SK-N-SH (cell line): ENCODE results near the gene HES6. TPM values are rescaled to one million over a fixed set of nuclear protein-coding genes. Genes with fewer than 3 reads are reported as not detected.

Experiments
- CTCF ChIA-PET: fragments of 300-600, 350-600 bp; formaldehyde crosslinking; extraction: SDS; loops from one replicate; lab custom pipeline; 2021; lab: Yijun Ruan, JAX
- POLR2A ChIA-PET: fragments of 350-600 bp; sonication (Branson Sonifier 250); formaldehyde crosslinking; extraction: SDS; loops from one replicate; lab custom pipeline; 2020; ENCODE audit warnings: antibody characterized with exemption, inconsistent platforms; lab: Yijun Ruan, JAX
- DNase-seq: peaks from one replicate; pipeline ENCODE4 v3.0.0; 2012
- H2AFZ ChIP-seq: fragments of 200-600 bp; sonication (generic); 2 replicates; pipeline ENCODE4 v1.8.1; 2016; ENCODE audit warnings: antibody characterized with exemption, mild to moderate bottlenecking, low read depth
- H3F3A ChIP-seq: fragments of 200-600 bp; sonication (generic); replicated peaks from 2 replicates; pipeline ENCODE3; 2016; ENCODE audit warnings: antibody characterized with exemption, mild to moderate bottlenecking; ENCODE audit not compliant: insufficient read depth
- H3K27ac ChIP-seq, 2 experiments: fragments of 200-500 bp in 1 of 2; fragments of 200-600 bp in 1 of 2; sonication (Bioruptor generic) in 1 of 2; sonication (generic), shearing (Covaris generic) in 1 of 2; 2 replicates each; pipeline versions ENCODE4 v1.5.1 to v1.6.1; 2014 to 2016; ENCODE audit warnings: low read depth in 2 of 2, inconsistent platforms in 1 of 2, low read length in 1 of 2, mild to moderate bottlenecking in 1 of 2, mixed read lengths in 1 of 2
- H3K27me3 ChIP-seq: fragments of 200-600 bp; sonication (generic), shearing (Covaris generic); 2 replicates; pipeline ENCODE4 v1.6.1; 2016; ENCODE audit warnings: mixed run types; ENCODE audit not compliant: insufficient read depth
- H3K36me3 ChIP-seq, 2 experiments: fragments of 200-500 bp in 1 of 2; fragments of 200-600 bp in 1 of 2; sonication (Bioruptor generic) in 1 of 2; sonication (generic) in 1 of 2; replicated peaks in 1 of 2; 2 replicates each; pipeline versions ENCODE3 to v1.5.1; 2014 to 2016; ENCODE audit warnings: low read length in 1 of 2, mild to moderate bottlenecking in 1 of 2; ENCODE audit not compliant: insufficient read depth in 2 of 2, control insufficient read depth in 1 of 2
- H3K4me1 ChIP-seq, 2 experiments: fragments of 200-500 bp in 1 of 2; fragments of 200-600 bp in 1 of 2; sonication (Bioruptor generic) in 1 of 2; sonication (generic), shearing (Covaris generic) in 1 of 2; 2 replicates each; pipeline versions ENCODE4 v1.5.1 to v1.6.1; 2014 to 2016; ENCODE audit warnings: low read depth in 1 of 2, low read length in 1 of 2, mixed run types in 1 of 2; ENCODE audit not compliant: insufficient read depth in 2 of 2, control insufficient read depth in 1 of 2
- H3K4me2 ChIP-seq: fragments of 200-600 bp; sonication (generic), shearing (Covaris generic); 2 replicates; pipeline ENCODE4 v1.6.1; 2017; ENCODE audit warnings: mixed run types
- H3K4me3 ChIP-seq, 2 experiments: fragments of 200-500 bp in 1 of 2; fragments of 200-600 bp in 1 of 2; sonication (Bioruptor generic) in 1 of 2; sonication (generic), shearing (Covaris generic) in 1 of 2; 2 replicates each; pipeline versions ENCODE4 v1.5.1 to v1.8.1; 2014 to 2016; ENCODE audit warnings: low read depth in 2 of 2, inconsistent platforms in 1 of 2, low read length in 1 of 2, mild to moderate bottlenecking in 1 of 2, mixed read lengths in 1 of 2, moderate library complexity in 1 of 2
- H3K79me2 ChIP-seq: fragments of 200-600 bp; sonication (generic); 2 replicates; pipeline ENCODE4 v1.8.1; 2017; ENCODE audit warnings: mild to moderate bottlenecking; ENCODE audit not compliant: insufficient read depth
- H3K9ac ChIP-seq: fragments of 200-600 bp; sonication (generic); 2 replicates; pipeline ENCODE4 v1.6.1; 2017; ENCODE audit warnings: mixed run types
- H3K9me2 ChIP-seq: fragments of 200-600 bp; sonication (generic); 2 replicates; pipeline ENCODE4 v1.6.1; 2017; ENCODE audit warnings: mixed run types
- H3K9me3 ChIP-seq: fragments of 200-600 bp; sonication (generic); 2 replicates; pipeline ENCODE4 v1.6.1; 2017; ENCODE audit warnings: mixed run types, mild to moderate bottlenecking, moderate library complexity
- H4K20me1 ChIP-seq: fragments of 200-600 bp; sonication (generic); 2 replicates; pipeline ENCODE4 v1.6.1; 2017; ENCODE audit warnings: mild to moderate bottlenecking, mixed run types; ENCODE audit not compliant: insufficient read depth
- EZH2phosphoT487 ChIP-seq: fragments of 200-600 bp; sonication (generic); IDR thresholded peaks from 2 replicates; pipeline ENCODE4 v1.6.1; 2017; ENCODE audit warnings: low read depth, mixed run types, mild to moderate bottlenecking, antibody characterized with exemption, moderate library complexity, borderline replicate concordance
- FOSL2 ChIP-seq: IDR thresholded peaks from 2 replicates; pipeline ENCODE4 v1.4.0; 2012; ENCODE audit warnings: low read depth, mild to moderate bottlenecking, moderate library complexity, borderline replicate concordance
- GATA2 ChIP-seq: sonication (generic); formaldehyde crosslinking; IDR thresholded peaks from 2 replicates; pipeline ENCODE4 v1.5.0; 2020; ENCODE audit warnings: mild to moderate bottlenecking, missing genetic modification reagents
- JUND ChIP-seq: IDR thresholded peaks from 2 replicates; pipeline ENCODE4 v1.4.0; 2012
- NFIC ChIP-seq: IDR thresholded peaks from 2 replicates; pipeline ENCODE4 v1.4.0; 2012; ENCODE audit warnings: borderline replicate concordance
- NRF1 ChIP-seq: IDR thresholded peaks from 2 replicates; pipeline ENCODE4 v1.6.1; 2012; ENCODE audit warnings: low read depth, mild to moderate bottlenecking, low read length
- POLR2AphosphoS5 ChIP-seq: IDR thresholded peaks from 2 replicates; pipeline ENCODE4 v1.6.1; 2012; ENCODE audit warnings: low read depth, low read length
- RXRA ChIP-seq: IDR thresholded peaks from 2 replicates; pipeline ENCODE4 v1.4.0; 2012; ENCODE audit warnings: low read depth, mild to moderate bottlenecking, borderline replicate concordance
- SIN3A ChIP-seq: IDR thresholded peaks from 2 replicates; pipeline ENCODE4 v1.6.1; 2012; ENCODE audit warnings: low read depth, mild to moderate bottlenecking, low read length, moderate library complexity, borderline replicate concordance
- SMC3 ChIP-seq: IDR thresholded peaks from 2 replicates; pipeline ENCODE4 v1.6.1; 2012; ENCODE audit warnings: low read depth, low read length, improper control_type of control experiment
- TAF1 ChIP-seq: IDR thresholded peaks from 2 replicates; pipeline ENCODE4 v1.6.1; 2012; ENCODE audit warnings: low read depth, mild to moderate bottlenecking, low read length, moderate library complexity, borderline replicate concordance
- TEAD4 ChIP-seq: IDR thresholded peaks from 2 replicates; pipeline ENCODE4 v1.4.0; 2012; ENCODE audit warnings: mild to moderate bottlenecking, borderline replicate concordance; ENCODE audit not compliant: insufficient read depth
- YY1 ChIP-seq: IDR thresholded peaks from 2 replicates; pipeline ENCODE4 v1.4.0; 2012; ENCODE audit warnings: low read depth, mild to moderate bottlenecking
- WGBS: methylation state at CpG from one replicate; pipeline ENCODE4 v1.1.6; 2017; ENCODE audit warnings: low lambda C conversion rate; 5-methylcytosine and 5-hydroxymethylcytosine counted together
- polyA plus RNA-seq, 3 experiments: library from polyadenylated mRNA; depleted of rRNA; stranded (reverse); fragments of >200 nt; gene quantifications; 2 replicates each; pipeline ENCODE4 v1.2.3, GENCODE V29; 2012
- TF ChIP-seq, protein P1 (sequence below): IDR thresholded peaks from 2 replicates; pipeline ENCODE4 v1.4.0; 2012; ENCODE audit warnings: low read depth, borderline replicate concordance
- TF ChIP-seq, protein P2 (sequence below): IDR thresholded peaks from 2 replicates; pipeline ENCODE4 v1.4.0; 2012; ENCODE audit warnings: low read depth, borderline replicate concordance
- TF ChIP-seq, protein P3 (sequence below): IDR thresholded peaks from 2 replicates; pipeline ENCODE4 v1.4.0; 2012; ENCODE audit warnings: low read depth
- TF ChIP-seq, protein P4 (sequence below): IDR thresholded peaks from 2 replicates; pipeline ENCODE4 v1.6.1; 2012; ENCODE audit warnings: mild to moderate bottlenecking, low read depth, low read length, moderate library complexity

HES6 gene
- polyA plus RNA-seq, 1 of the 3 experiments (the other 2 are of a cell fraction): 3.6 TPM

DNA sequence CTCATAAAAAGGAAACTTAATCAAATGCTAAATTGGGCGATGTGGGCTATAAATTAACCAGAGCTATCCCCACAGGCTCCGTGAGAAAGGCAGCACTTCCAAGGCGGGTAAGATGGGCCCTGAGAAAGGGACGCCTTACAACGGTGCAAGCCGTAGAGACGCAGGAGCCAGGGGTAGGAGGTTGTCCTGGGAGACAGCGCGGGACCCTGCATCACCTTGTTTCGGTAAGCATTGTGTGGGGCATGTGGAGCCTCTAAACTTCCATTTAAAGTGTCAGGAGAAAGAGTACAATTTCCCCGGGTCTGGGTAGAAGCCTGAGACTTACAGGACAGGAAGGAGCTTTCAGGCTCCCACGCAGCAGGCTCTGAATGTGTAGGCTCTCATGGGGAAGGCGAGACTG is 49.7 kb upstream of the HES6 start:
- Histone ChIP-seq H3K36me3 (no peaks in the 10 kb centered on the region), H2AFZ (peak overlapping the region; percentile 97; the same call in 1 of the 2 replicates), H3K79me2 (peaks cover 18% of the 10 kb centered on the region; the same call in 1 of the 2 replicates), H3K4me3 (peak overlapping the region; percentile 74 to 75), H3K4me1 (peaks cover 8 to 15% of the 10 kb centered on the region in 2 experiments; a peak in 3 of 4 replicates), H3K9ac (peak overlapping the region; percentile 89; the same call in 1 of the 2 replicates), H3K4me2 (peak overlapping the region; percentile 89), H3K9me2 (no peaks in the 10 kb centered on the region), H3K27ac (0 out of 4 replicates have a peak overlapping the region, but pooled peaks of 1 of the 2 experiments have one; percentile 67), H3K9me3 (no peaks in the 10 kb centered on the region), H3K27me3 (peaks cover 6% of the 10 kb centered on the region; the same call in 1 of the 2 replicates), H4K20me1 (peaks cover 15% of the 10 kb centered on the region; the same call in 1 of the 2 replicates), H3F3A (no peaks in the 10 kb centered on the region)
- ChIA-PET POLR2A (no interaction called here), CTCF (interaction anchor here (0.7 to 3.7 kb wide), 8 partner anchors 8 to 678 kb away, joined by 3 to 18 read pairs (median 4); no protein-coding TSS in a partner anchor)
- TF ChIP-seq TEAD4 (no peak), SMC3 (no peak), EZH2phosphoT487 (no peak), FOSL2 (no peak), JUND (no peak), NRF1 (no peak), TAF1 (no peak), RXRA (no peak), POLR2AphosphoS5 (no peak), GATA2 (CRISPR knock-in tag) (no peak), SIN3A (no peak), YY1 (no peak), NFIC (no peak)
- TF ChIP-seq, protein P1, sequence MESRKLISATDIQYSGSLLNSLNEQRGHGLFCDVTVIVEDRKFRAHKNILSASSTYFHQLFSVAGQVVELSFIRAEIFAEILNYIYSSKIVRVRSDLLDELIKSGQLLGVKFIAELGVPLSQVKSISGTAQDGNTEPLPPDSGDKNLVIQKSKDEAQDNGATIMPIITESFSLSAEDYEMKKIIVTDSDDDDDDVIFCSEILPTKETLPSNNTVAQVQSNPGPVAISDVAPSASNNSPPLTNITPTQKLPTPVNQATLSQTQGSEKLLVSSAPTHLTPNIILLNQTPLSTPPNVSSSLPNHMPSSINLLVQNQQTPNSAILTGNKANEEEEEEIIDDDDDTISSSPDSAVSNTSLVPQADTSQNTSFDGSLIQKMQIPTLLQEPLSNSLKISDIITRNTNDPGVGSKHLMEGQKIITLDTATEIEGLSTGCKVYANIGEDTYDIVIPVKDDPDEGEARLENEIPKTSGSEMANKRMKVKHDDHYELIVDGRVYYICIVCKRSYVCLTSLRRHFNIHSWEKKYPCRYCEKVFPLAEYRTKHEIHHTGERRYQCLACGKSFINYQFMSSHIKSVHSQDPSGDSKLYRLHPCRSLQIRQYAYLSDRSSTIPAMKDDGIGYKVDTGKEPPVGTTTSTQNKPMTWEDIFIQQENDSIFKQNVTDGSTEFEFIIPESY: no peak
- TF ChIP-seq, protein P2, sequence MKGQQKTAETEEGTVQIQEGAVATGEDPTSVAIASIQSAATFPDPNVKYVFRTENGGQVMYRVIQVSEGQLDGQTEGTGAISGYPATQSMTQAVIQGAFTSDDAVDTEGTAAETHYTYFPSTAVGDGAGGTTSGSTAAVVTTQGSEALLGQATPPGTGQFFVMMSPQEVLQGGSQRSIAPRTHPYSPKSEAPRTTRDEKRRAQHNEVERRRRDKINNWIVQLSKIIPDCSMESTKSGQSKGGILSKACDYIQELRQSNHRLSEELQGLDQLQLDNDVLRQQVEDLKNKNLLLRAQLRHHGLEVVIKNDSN: no peak
- TF ChIP-seq, protein P3, sequence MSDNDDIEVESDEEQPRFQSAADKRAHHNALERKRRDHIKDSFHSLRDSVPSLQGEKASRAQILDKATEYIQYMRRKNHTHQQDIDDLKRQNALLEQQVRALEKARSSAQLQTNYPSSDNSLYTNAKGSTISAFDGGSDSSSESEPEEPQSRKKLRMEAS: no peak
- TF ChIP-seq, protein P4, sequence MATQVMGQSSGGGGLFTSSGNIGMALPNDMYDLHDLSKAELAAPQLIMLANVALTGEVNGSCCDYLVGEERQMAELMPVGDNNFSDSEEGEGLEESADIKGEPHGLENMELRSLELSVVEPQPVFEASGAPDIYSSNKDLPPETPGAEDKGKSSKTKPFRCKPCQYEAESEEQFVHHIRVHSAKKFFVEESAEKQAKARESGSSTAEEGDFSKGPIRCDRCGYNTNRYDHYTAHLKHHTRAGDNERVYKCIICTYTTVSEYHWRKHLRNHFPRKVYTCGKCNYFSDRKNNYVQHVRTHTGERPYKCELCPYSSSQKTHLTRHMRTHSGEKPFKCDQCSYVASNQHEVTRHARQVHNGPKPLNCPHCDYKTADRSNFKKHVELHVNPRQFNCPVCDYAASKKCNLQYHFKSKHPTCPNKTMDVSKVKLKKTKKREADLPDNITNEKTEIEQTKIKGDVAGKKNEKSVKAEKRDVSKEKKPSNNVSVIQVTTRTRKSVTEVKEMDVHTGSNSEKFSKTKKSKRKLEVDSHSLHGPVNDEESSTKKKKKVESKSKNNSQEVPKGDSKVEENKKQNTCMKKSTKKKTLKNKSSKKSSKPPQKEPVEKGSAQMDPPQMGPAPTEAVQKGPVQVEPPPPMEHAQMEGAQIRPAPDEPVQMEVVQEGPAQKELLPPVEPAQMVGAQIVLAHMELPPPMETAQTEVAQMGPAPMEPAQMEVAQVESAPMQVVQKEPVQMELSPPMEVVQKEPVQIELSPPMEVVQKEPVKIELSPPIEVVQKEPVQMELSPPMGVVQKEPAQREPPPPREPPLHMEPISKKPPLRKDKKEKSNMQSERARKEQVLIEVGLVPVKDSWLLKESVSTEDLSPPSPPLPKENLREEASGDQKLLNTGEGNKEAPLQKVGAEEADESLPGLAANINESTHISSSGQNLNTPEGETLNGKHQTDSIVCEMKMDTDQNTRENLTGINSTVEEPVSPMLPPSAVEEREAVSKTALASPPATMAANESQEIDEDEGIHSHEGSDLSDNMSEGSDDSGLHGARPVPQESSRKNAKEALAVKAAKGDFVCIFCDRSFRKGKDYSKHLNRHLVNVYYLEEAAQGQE: no peak
- WGBS: 61% methylated on average over 13 of the region's 13 CpGs
- no peak for DNase-seq
